Breast epithelium (tissue), 4 donors: ENCODE measurements around the gene KIAA0513. TPM values are rescaled to one million over a fixed set of nuclear protein-coding genes. Genes with fewer than 3 reads are reported as not detected.

ENCODE experiments used
- DNase-seq, 2 donors: peaks; one replicate each; pipeline ENCODE4 v3.0.0-alpha.2; 2019; ENCODE audit warnings: low spot score in 2 of 2
- H3K27ac ChIP-seq, 2 donors: fragments of 200-600 bp; sonication (generic) in 1 of 2; one replicate each; pipeline ENCODE4 v1.5.1; 2016 to 2019; ENCODE audit warnings: mild to moderate bottlenecking in 1 of 2
- H3K27me3 ChIP-seq, 2 donors: fragments of 200-600 bp; sonication (generic) in 1 of 2; one replicate each; pipeline versions ENCODE4 v1.5.1 to v1.6.0; 2017 to 2019; ENCODE audit warnings: control low read depth in 1 of 2, mild to moderate bottlenecking in 1 of 2
- H3K36me3 ChIP-seq: fragments of 200-600 bp; one replicate; pipeline ENCODE4 v1.5.1; 2019
- H3K4me1 ChIP-seq, 2 donors: fragments of 200-600 bp; sonication (generic); one replicate each; pipeline ENCODE4 v1.5.1; 2016 to 2019; ENCODE audit warnings: control low read depth in 1 of 2
- H3K4me3 ChIP-seq, 3 donors: fragments of 200-600 bp; sonication (generic); 1 replicate in 2 of 3; 2 replicates in 1 of 3; pipeline ENCODE4 v1.5.1; 2016 to 2019; ENCODE audit warnings: mild to moderate bottlenecking in 3 of 3, moderate library complexity in 2 of 3
- H3K9me3 ChIP-seq, 2 donors: fragments of 200-600 bp; sonication (generic) in 1 of 2; one replicate each; pipeline ENCODE4 v1.5.1; 2016 to 2019; ENCODE audit warnings: control low read depth in 1 of 2
- POLR2A ChIP-seq: fragments of 450-650 bp; IDR thresholded peaks from one replicate; pipeline ENCODE4 v1.6.1; 2016; ENCODE audit warnings: antibody characterized with exemption, mild to moderate bottlenecking, moderate library complexity
- POLR2AphosphoS5 ChIP-seq, 3 donors: sonication (generic); formaldehyde crosslinking; IDR thresholded peaks; one replicate each; pipeline ENCODE4 v1.6.1; 2017; ENCODE audit warnings: antibody characterized with exemption in 3 of 3
- intact Hi-C: fragments of 100-400 bp; cut with DNase I; formaldehyde crosslinking; loops from one replicate; pipeline ENCODE4 v1.15.1; 2023; ENCODE audit warnings: low total_unique reads
- total RNA-seq, 3 donors: library from RNA; depleted of rRNA; stranded (reverse); fragments of >200 nt; gene quantifications; one replicate each; pipeline ENCODE4 v1.1.0, GENCODE V29; 2016
- TF ChIP-seq, protein P1 (sequence below), 3 donors: fragments of 450-650 bp; IDR thresholded peaks; one replicate each; pipeline ENCODE4 v1.5.1; 2016 to 2017; ENCODE audit warnings: antibody characterized with exemption in 3 of 3, mild to moderate bottlenecking in 3 of 3, moderate library complexity in 3 of 3

Gene KIAA0513
- total RNA-seq, 3 donors from 2014 or later: 7.6 to 16.2 (median 10.8) TPM

DNA sequence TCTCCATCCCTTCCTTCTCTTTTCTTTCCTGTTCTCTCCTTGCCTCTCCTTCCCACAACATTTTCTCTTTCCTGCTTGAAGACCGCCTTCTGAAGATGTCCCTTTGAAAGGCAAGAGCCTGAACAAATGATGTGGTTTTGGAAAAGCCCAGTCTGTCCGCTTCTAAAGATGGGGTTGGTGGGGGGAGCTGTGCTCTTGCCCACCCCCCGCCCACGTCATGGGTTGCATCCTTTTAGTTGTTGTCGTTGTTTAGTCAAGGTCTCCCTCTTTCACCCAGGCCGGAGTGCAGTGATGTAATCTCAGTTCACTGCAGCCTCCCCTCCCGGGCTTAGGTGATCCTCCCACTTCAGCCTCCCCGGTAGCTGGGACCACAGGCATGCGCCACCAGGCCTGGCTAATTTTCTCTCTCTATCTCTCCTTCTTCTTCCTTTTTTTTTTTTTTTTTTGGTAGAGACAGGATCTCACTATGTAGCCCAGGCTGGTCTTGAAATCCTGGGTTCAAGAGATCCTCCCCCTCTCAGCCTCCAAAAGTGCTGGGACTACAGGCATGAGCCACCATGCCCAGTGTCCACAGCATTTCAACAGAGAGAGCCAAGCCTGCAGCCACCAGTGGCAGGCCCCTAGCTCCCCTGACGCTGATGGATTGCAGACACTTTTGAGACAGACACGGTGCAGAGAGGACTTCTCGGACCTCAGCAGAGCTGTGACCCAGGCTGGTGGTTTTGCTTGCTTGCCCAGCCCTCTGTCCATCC is 110.7 kb downstream of the KIAA0513 start:
- H3K27me3 ChIP-seq: no peaks in the 10 kb centered on the region
- H3K27ac ChIP-seq: peak overlapping the region; percentile 64 to 76
- intact Hi-C loops: no loop called here
- H3K9me3 ChIP-seq: no peaks in the 10 kb centered on the region
- TF ChIP-seq POLR2AphosphoS5 (IDR thresholded peaks at IDR 0.05): no peak
- no peak for TF ChIP-seq POLR2A
- TF ChIP-seq, protein P1, sequence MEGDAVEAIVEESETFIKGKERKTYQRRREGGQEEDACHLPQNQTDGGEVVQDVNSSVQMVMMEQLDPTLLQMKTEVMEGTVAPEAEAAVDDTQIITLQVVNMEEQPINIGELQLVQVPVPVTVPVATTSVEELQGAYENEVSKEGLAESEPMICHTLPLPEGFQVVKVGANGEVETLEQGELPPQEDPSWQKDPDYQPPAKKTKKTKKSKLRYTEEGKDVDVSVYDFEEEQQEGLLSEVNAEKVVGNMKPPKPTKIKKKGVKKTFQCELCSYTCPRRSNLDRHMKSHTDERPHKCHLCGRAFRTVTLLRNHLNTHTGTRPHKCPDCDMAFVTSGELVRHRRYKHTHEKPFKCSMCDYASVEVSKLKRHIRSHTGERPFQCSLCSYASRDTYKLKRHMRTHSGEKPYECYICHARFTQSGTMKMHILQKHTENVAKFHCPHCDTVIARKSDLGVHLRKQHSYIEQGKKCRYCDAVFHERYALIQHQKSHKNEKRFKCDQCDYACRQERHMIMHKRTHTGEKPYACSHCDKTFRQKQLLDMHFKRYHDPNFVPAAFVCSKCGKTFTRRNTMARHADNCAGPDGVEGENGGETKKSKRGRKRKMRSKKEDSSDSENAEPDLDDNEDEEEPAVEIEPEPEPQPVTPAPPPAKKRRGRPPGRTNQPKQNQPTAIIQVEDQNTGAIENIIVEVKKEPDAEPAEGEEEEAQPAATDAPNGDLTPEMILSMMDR (IDR thresholded peaks at IDR 0.05): no peak
- H3K4me3 ChIP-seq: peak overlapping the region; percentile 38 to 58 (median 47)
- no peaks in the 10 kb centered on the region for H3K4me1 ChIP-seq
- no peak for DNase-seq
- no peaks in the 10 kb centered on the region for H3K36me3 ChIP-seq

DNA sequence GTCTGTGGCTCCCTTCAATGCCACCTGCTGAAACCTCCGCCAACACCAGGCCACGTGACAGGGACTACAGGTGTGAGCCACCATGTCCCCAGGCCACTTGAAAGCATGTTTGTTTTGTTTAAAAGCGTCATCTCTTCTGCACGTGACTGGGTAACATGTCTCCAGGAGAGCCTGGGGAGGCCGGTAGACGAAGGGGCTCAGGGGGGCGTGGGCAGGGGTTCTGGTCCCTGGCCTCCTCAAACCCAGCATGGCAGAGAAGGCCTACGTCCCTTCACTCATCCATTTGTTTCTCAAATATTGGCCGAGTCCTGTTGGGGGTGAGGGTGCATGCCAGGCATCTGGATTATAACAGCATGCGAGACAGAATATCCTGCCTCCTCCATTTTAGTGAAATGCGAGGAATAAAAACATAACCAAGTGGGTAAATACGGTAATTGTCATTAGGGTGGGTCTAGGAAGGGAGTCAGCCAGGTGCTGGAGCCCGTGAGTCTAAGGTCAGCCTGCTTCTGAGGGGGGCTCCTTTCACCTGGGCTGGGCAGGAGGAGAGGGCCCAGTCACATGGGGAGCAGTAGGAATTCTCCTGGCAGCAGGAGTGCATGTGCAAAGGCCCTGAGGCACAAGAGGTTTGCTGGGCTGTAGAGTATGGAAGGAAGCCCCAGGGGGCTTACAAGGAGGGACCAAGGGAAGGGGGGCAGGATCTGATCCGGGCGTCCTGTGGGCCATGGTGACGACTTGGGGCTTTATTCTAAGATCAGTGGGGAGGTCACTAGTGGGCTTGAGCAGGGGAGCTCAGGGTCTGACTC is 111.4 kb downstream of the KIAA0513 start:
- intact Hi-C loops: no loop called here
- Histone ChIP-seq H3K27me3 (no peaks in the 10 kb centered on the region), H3K9me3 (no peaks in the 10 kb centered on the region), H3K27ac (no peak overlapping the region), H3K4me3 (no peak overlapping the region), H3K4me1 (no peaks in the 10 kb centered on the region), H3K36me3 (no peaks in the 10 kb centered on the region)
- DNase-seq: peak in 1 of 2 donors; percentile 55
- TF ChIP-seq, protein P1 (IDR thresholded peaks at IDR 0.05): no peak
- TF ChIP-seq POLR2A (no peak), POLR2AphosphoS5 (IDR thresholded peaks at IDR 0.05) (no peak)

DNA sequence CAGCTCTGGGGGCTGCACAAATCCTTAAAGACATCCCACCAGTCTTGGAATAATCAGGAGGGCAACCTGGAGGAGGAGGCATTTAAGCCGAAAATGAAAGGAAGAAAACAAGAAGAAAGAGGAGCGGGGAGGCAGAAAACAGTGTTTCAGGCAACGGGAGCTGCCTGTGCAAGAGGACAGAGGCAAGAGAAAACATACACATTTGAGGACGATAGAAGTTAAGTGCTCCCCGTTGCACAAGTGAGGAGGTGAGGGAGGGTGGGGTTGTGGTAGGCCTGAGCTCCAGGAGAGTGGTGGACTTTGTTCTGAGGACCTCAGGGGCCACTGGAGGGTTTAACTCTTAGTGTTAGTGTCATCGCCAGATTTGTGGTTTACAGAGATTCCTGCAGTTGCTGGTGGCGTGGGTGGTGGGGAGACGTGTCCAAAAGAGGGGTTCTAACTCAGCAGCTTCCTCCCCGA is 112.3 kb downstream of the KIAA0513 start:
- Histone ChIP-seq H3K27ac (no peak overlapping the region), H3K27me3 (no peaks in the 10 kb centered on the region), H3K4me3 (no peak overlapping the region), H3K4me1 (no peaks in the 10 kb centered on the region), H3K9me3 (no peaks in the 10 kb centered on the region), H3K36me3 (no peaks in the 10 kb centered on the region)
- TF ChIP-seq, protein P1 (IDR thresholded peaks at IDR 0.05): no peak
- no peak for TF ChIP-seq POLR2AphosphoS5 (IDR thresholded peaks at IDR 0.05)
- no peak for TF ChIP-seq POLR2A
- intact Hi-C loops: no loop called here
- DNase-seq: no peak

DNA sequence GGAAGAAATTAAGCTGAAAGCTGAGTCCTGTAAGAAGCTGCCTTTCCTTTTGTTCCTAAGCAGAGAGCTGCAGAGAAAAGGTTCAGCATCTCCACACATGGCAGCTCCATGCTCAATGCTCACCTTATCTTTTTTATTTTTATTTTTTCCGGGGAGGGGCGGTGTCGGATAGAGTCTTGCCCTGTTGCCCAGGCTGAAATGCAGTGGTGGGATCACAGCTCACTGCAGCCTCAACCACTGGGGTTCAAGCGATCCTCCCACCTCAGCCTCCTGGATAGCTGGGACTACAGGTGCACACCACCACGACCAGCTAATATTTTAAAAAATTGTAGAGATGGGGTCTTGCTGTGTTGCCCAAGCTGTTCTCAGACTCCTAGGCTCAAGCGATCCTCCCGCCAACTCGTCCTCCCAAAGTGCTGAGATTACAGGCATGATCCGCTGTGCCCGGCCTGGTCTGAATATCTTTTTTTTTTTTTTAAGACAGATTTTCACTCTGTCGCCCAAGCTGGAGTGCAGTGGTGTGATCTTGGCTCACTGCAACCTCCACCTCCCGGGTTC is 112.9 kb downstream of the KIAA0513 start:
- Histone ChIP-seq H3K4me1 (no peaks in the 10 kb centered on the region), H3K27me3 (no peaks in the 10 kb centered on the region), H3K27ac (no peak overlapping the region), H3K9me3 (no peaks in the 10 kb centered on the region), H3K4me3 (no peak overlapping the region), H3K36me3 (no peaks in the 10 kb centered on the region)
- TF ChIP-seq, protein P1 (IDR thresholded peaks at IDR 0.05): no peak
- no peak for DNase-seq
- intact Hi-C loops: no loop called here
